ENCODE measurements around the gene CBL.

CBL gene

GRCh38 chr11:119335091-119335654 lies 129.0 kb downstream of the CBL start:
- DNase-seq, result peak; percentile 37

GRCh38 chr11:119335655-119336543 lies 129.8 kb downstream of the CBL start:
- DNase-seq, result no peak

- no peak for DNase-seq
Measured at GRCh38 chr11:119336744-119337469, 130.8 kb downstream of the CBL start.

GRCh38 chr11:119337581-119338317 lies 131.6 kb downstream of the CBL start:
- peak; percentile 70 for DNase-seq

GRCh38 chr11:119338318-119338890 lies 132.3 kb downstream of the CBL start:
- DNase-seq, result peak; percentile 86

- DNase-seq, result no peak
Measured at GRCh38 chr11:119338965-119339588, 132.9 kb downstream of the CBL start.

DNA sequence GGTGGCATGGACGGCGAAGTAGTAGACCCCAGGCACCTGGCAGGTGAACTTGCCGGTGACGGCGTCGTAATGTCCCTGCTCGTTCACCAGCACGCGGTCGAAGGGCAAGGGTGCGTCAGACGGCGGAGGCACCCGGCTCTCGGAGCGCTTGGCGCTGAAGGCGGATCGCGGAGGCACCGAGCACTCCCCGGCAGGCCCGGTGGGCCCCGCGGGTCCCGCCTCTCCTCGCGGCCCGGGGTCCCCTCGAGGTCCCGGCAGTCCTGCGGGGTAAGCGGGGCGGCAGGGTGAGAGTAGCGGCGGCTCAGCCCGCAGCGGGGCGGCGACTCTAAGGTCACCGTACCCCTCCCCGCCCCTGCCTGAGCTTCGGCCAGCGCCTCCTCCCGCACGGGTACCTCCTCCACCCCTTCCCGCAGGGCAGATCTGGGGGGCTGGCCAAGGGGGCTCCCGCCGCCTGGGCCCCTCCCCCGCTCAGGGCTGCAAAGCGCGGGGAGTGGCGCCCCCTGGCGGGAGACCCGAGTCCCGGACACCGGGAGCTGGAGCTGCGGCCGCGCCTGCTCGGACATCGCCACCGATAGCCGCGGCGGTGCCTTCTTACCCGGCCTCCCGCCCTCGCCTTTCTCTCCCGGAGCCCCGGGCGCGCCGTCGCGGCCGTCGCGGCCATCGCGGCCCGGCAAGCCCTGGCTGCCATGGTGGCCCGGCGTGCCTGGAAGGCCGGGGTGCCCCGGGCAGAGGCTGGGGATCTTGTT lies 133.6 kb downstream of the CBL start:
- peak; percentile 87 for DNase-seq

DNA sequence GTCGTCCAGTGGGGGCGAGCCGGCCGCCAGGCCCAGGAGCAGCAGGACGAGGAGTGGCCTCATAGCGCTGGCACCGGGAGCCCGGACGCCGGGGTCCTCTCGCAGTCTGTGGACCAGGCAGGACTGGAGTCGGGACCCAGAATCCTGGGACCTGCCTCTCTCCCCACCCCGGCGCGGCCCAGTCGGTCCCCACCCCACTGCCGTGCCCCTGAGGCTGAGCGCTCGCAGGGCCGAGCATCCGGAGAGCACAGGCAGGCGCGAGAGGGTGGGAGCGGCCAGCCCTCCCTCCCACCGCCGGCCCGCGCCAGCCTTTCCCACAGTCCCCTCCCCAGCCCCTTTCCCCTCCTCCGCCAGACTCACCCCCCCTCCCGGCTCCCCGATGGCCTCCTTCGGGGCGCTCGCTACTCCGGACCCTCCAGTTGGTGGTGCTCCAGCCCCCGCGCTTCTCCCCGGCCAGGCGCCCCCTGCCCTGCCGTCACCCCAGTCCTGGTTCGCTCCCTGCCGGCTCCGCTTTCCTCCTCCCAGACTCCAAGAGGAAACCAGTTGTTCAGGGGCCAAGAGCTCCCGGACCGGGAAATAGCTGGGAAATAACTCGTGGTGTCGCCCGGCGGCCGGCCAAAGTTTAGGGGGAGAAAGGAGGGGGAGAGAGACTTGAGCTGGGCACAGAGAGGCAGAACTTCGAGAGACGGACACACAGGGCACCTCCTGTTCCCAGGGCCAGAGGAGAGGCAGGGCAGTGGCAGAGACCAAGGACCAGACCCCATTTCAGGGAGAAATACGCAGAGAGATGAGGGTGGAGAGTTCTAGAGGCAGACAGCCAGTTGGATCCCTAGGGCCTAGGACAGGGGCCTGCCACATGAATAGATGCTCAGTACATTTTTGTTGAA lies 134.4 kb downstream of the CBL start, which contains the start of gene C1QTNF5:
Gene C1QTNF5, minus strand, starts transcription at position 549 of the 887 bp plus-strand sequence. Its CDS starts 486 bp downstream, at position 63.
- peak; percentile 94 for DNase-seq

DNA sequence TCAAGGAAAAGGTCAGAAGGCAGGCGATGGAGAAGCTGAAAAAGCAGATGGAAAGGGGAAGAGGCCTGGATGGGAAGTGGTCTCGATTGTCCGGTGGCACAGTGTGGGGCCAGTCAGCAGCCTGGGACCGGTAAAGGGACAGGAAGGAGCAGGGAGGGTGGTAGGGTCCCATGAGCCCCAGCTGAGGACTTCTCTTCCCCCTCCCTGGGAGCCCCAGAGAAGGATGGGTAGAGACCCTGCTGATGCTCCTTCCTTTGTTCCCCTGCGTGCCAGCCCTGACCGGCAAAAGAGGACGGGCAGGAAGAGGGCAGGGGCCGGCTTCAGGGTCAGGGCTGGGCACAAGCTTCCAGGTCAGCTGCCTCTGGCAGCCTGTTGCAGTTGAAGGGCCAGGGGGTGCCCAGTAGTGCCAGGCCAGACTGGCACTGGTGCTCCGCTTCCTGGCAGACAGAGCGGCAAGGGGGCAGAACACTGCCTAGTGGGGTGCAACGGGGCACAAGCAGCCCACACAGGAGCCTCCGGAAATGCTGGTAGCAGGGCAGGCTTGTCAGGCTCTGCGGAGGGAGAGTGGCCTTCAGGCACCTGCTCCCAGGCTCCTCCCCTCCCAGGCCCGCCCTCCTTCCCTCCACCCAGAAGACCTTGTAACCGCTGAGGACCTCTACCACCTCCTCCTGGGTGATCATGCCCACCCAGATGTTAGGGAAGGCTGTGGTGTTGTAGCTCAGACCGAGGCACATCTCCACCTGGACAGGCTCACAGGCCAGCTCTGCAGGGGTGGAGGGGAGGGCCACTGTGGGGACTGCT lies 135.3 kb downstream of the CBL start:
- no peak for DNase-seq

GRCh38 chr11:119342023-119342300 lies 135.8 kb downstream of the CBL start:
- no peak for DNase-seq

GRCh38 chr11:119342362-119343130 lies 136.4 kb downstream of the CBL start:
- DNase-seq, result no peak

- no peak for DNase-seq
Measured at GRCh38 chr11:119343726-119344125, 137.6 kb downstream of the CBL start.

GRCh38 chr11:119344291-119345010 lies 138.3 kb downstream of the CBL start:
- no peak for DNase-seq

- DNase-seq, result no peak
Measured at GRCh38 chr11:119345685-119346084, 139.5 kb downstream of the CBL start.

GRCh38 chr11:119346605-119347004 lies 140.5 kb downstream of the CBL start, which contains the start of gene MFRP:
Gene MFRP, minus strand, starts transcription at chr11:119346705. Its CDS starts 192 bp downstream, at chr11:119346513.
- DNase-seq, result no peak

GRCh38 chr11:119347242-119347641 lies 141.1 kb downstream of the CBL start:
- no peak for DNase-seq

GRCh38 chr11:119347940-119348605 lies 141.9 kb downstream of the CBL start:
- DNase-seq, result peak; percentile 45
